Hepatic stellate cell (primary cell): ENCODE measurements around the gene PSAP.
A peak's percentile ranks its signal among the peaks of the same experiment; 100 is the strongest.

ENCODE experiments used
- DNase-seq: peaks from one replicate; pipeline ENCODE4 v3.0.0; 2011; ENCODE audit warnings: low spot score

PSAP gene

DNA sequence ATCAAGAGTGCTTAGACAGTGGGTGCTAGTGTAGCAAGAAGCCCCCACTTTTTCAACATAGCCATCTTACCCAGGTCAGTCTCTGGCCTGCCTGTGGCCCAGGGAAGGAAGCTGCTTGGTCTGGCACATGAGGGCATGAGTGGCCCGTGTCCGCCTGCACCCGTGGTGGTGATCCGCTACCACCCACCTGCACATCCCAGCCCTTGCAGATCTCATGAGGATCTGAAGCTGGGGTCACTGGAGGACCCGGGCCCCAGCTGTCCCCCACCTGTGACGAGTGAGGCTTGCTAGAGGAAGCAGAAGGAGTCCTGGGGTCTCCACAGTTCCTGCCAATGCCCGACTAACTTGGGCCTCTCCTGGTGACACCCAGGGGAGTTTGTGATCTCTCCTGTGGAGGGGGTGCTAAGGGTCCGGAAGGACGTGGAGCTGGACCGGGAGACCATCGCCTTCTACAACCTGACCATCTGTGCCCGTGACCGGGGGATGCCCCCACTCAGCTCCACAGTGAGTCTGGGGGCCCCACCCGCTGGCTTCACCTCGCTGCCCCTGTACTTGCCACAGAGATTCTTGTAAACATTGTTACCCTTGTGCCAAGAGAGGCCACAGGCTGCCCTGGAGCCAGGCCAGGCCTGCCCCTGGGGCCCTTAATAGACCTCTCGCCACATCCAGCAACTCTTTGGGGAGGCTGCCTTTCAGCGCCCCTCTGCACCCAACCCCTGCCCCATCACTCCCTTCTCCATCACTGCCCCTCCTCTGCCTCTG, 67.0 kb downstream of the PSAP start:
- DNase-seq = no peak

DNA sequence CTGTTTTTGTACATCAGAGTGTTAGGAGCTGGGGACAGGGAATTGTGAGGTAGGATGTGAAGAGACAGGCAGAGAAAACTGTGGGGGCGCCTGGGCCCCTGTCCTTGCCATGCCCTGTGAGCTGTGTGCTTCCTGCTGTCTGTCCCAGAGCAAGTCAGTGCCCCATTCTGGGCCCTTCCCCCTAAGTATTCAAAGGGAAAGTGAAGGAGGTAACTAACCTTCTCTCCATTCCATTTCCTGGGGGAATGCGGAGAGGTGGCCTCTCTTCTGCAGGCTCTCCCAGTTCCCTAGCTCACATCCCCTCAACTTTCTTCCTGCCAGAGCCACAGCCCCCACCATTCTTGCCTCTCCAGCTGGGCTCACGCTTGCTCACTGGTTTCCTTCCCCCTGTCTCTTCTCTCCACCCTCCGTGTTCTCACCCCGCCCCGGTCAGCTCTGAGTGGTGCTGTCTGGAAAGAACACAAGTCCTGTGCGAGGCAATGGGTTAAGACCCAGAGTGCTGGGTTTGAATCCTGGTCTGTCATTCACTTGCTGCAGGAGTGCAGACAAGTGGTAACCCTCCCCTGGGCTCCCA, 68.0 kb downstream of the PSAP start:
- DNase-seq = no peak

- DNase-seq = no peak
Measured at GRCh38 chr10:71782221-71782916, 68.7 kb downstream of the PSAP start.

DNA sequence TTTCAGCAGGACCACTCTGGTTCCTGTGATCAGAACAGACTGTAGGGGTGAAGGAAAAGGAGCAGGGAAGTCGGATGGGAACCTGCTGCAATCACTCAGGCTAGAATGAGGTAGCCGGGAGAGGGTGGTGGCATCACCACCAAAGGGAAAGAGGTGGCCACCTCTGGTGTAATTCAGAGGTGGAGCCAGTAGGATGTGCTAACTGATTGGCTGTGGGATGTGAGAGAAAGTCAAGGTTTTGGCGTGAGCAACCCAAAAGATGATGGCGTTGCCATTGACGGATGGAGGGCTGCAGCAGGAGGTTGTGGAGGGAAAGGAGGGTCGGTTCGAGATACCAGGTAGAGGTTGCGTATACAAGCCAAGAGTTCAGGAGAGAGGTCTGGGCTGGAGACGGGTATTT, 70.3 kb downstream of the PSAP start:
- DNase-seq = no peak

DNA sequence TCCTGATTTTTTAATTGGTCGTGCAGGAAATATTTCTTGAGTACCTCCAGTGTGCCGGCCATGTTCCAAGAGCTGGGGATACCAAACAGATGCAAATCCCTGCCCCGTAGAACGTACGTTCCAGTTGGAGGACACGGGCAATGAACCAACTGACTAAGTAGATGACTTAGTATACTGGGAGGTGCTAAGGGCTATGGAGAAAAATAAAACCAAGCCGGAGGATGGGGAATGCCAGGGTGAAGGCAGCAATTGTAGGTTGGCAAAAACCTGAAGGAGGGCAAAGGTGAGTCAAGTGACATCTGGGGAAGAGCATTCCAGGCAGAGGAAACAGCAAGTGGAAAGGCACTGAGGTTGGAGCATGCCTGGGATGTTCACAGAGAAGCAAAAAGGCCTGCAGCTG, 70.9 kb downstream of the PSAP start:
- DNase-seq = no peak

DNA sequence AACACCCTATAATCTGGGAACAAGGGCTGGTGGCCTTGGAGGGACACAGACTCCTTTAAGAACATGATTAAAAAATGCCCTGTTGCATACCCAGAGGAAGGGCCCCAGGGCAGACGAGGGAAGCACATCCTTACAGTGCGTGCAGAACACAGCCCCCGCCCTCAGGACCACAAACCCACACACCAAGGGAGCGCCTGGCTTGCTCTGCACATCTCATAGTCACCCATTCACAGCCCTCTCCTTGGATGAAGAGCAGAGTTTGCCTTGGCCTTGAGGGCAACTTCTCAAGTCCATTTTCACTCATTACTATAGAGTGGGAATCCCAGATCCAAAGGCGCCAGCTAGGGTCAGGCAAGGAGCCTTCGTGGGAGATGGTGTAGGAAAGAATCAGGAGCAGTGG, 71.4 kb downstream of the PSAP start:
- DNase-seq = no peak

DNA sequence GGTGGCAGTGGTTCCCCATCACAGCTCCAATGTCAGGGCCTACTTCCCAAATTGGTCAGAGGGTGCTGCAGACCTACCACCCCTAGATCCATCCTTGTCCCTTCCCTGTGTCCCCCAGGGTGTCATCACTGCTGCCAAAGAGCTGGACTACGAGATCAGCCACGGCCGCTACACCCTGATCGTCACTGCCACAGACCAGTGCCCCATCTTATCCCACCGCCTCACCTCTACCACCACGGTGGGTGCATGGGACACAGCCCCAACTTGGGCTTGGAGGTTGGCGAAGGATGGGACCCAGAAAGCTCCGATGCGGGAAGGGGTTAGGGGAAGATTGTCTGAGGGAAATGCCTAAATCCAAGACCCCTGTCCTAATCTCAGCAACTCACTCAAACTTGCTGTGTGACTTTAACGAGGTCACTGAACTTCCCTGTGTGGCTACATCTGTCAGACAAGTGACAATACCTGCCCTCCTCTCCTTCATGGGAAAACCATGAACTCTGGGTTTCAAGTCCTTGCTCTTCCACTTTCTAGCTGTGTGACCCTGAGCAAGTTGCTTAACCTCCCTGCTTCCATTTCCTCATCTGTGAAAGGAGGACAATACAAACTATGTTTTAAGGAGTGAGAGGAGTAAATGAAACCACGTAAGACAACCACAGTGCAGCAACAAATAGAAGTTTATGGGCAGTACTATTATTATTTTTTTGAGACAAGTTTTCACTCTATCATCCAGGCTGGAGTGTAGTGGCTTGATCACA, 72.8 kb downstream of the PSAP start:
- no peak for DNase-seq

DNA sequence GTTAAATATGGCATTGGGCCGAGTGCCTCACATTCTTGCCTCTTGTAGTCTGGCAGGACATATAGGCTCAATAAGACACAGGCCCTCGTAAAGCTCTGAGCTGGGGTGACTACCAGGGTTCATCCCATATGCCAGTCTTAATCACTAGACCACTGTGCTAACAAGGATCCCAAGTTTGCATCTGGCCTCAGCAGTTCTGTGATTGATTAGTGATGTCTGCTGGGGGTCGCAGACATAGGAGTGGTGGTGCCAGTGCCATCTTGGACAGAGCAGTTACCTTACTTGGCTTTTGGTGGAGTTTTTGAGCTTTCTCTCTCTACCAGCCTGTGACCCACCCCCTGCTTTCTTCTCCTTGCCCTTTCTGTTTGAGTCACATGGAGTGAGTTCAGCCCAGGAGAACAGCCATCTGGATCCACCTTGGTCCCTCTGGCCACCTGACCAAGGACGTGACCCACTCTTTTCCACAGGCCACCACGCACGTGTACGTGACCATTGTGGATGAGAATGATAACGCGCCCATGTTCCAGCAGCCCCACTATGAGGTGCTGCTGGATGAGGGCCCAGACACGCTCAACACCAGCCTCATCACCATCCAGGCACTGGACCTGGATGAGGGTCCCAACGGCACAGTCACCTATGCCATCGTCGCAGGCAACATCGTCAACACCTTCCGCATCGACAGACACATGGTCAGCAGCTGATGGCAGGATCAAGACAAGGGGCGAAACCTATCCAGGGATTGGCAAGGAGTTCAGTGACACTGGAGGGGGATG, 73.7 kb downstream of the PSAP start:
- no peak for DNase-seq

GRCh38 chr10:71776481-71776925, 74.5 kb downstream of the PSAP start:
- DNase-seq = no peak

- DNase-seq = no peak
Measured at GRCh38 chr10:71774916-71775702, 75.9 kb downstream of the PSAP start.

- DNase-seq = peak; percentile 92
Measured at GRCh38 chr10:71773221-71773971, 77.7 kb downstream of the PSAP start, which contains the start of gene VSIR. Gene VSIR (minus strand): TSS chr10:71773520. CDS start chr10:71773439, 81 bp downstream.

DNA sequence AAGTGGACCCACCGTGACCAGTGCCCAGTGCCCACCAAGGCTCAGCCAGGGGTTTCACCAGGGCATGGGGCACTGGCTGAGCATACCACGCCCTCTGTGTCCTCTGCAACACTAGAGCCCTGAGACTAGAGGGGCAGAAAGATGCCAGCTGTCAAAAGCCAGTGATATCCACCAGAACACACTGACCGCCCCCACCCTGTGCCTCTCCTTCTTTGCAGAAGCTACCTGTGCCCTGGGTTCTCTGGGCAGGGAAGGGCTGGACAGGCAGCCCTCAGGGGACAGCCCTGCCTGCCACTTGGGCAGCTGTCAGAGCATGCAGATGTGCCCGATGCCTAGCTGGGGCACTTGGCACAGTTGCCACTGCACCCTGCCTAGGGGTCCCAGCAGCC, 78.2 kb downstream of the PSAP start:
- DNase-seq = no peak

- DNase-seq = peak; percentile 80
Measured at GRCh38 chr10:71771821-71772617, 79.0 kb downstream of the PSAP start.

- no peak for DNase-seq
Measured at GRCh38 chr10:71771204-71771603, 79.8 kb downstream of the PSAP start.

DNA sequence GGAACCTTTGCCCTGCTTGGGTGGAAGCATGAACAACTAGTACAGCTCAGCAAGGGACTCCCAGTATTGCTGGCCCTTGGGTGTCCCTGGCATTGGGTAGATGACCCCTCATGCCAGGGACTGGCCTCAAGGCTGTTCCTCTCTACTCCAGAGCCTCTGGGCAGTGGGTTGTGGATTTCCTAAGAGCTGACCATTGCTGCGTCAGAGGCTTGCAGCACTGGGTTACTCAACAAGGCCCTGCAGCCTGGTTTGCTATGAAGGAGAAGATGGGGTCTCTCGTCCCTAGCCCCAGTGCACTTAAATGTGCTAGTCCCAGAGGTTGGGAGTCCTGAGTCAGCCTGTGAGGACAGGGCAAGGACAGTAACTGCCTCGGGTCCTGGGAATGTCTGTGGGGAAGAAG, 80.3 kb downstream of the PSAP start:
- DNase-seq = no peak

DNA sequence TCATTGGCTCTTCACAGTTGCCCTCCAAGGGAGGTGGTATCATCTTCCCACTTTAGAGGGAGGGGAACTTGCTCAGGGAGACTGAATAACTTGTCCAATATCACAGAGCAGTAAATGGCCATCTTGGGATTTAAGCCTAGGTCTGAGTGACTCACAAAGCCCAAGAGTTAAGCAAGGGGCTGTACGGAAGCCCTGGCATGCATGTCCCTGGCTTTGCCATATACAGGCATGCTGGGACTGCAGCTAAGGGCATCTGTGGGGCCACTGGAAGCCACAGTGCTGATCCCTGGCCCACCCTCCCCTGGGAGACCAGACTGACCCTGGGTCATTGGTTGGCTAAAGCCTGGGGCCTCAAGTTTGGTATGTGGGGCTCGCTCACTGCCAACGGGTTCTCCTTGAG, 80.8 kb downstream of the PSAP start:
- DNase-seq = no peak

DNA sequence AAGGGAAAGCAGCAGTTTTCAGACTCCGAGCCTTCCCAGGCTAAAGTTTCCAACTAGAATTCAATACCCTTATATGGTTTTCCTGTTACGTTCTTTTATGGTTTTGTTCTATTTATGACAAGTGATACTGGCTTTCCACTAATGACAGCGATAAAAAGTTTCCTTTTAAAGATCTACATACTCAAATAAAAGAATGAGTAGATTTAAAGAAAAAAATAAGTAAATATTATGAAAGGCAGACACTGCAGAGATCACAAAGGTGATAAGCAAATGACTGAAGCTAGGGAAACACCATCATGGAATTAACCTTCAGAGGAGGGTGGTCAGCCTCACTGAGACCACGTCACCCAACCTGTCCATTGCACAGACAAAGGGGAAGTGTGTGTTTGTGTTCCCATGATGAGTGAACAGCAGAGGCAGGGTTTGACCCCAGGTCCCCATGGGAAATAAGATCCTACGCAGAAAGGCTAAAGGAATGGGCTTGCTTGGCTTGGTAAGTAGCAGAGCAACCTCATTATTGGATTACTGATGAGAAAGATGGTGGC, 81.7 kb downstream of the PSAP start:
- DNase-seq = no peak

GRCh38 chr10:71767420-71768035, 83.5 kb downstream of the PSAP start:
- peak; percentile 58 for DNase-seq
